OCI-LY7 (cell line): ENCODE results near the gene MARK4.
"Not testable (repeated sequence)": the region's sequence is repeated elsewhere in the genome, so short reads cannot be mapped to it uniquely, and the experiment has no call there.

Experiments used
- EZH2phosphoT487 ChIP-seq: fragments of 200-600 bp; sonication (generic); IDR thresholded peaks from 2 replicates; pipeline ENCODE4 v1.6.1; 2018; ENCODE audit warnings: low read depth, borderline replicate concordance, mild to moderate bottlenecking, mixed run types, antibody characterized with exemption, low read length, moderate library complexity, mixed read lengths
- TF ChIP-seq, protein P1 (sequence below): fragments of 200-600 bp; sonication (generic); conservative IDR thresholded peaks from 2 replicates; pipeline ENCODE4 v1.5.1; 2014; ENCODE audit warnings: mild to moderate bottlenecking, antibody characterized with exemption, low read length, moderate library complexity, mixed read lengths

DNA sequence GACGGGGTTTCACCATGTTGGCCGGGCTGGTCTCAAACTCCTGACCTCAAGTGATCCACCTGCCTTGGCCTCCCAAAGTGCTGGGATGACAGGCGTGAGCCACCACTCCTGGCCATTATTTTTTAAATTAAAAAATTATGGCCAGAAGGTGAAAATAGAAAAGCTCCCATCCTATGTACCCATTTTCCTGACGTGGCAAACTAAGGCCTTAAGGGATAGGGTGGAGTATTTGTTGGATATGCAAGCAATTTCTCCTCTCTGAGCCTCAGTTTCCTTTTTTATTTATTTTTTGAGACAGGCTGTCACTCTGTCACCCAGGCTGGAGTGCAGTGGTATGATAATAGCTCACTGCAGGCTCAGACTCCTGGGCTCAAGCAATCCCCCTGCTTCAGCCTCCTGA, 83.8 kb downstream of the MARK4 start:
- TF ChIP-seq, protein P1, sequence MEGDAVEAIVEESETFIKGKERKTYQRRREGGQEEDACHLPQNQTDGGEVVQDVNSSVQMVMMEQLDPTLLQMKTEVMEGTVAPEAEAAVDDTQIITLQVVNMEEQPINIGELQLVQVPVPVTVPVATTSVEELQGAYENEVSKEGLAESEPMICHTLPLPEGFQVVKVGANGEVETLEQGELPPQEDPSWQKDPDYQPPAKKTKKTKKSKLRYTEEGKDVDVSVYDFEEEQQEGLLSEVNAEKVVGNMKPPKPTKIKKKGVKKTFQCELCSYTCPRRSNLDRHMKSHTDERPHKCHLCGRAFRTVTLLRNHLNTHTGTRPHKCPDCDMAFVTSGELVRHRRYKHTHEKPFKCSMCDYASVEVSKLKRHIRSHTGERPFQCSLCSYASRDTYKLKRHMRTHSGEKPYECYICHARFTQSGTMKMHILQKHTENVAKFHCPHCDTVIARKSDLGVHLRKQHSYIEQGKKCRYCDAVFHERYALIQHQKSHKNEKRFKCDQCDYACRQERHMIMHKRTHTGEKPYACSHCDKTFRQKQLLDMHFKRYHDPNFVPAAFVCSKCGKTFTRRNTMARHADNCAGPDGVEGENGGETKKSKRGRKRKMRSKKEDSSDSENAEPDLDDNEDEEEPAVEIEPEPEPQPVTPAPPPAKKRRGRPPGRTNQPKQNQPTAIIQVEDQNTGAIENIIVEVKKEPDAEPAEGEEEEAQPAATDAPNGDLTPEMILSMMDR, result not testable (repeated sequence)
- not testable (repeated sequence) for TF ChIP-seq EZH2phosphoT487
